ENCODE results near the gene EFNA5.

Gene EFNA5

GRCh38 chr5:107672211-107673038 lies 1.7 kb upstream of the EFNA5 start:
- DNase-seq: peak; percentile 89

DNA sequence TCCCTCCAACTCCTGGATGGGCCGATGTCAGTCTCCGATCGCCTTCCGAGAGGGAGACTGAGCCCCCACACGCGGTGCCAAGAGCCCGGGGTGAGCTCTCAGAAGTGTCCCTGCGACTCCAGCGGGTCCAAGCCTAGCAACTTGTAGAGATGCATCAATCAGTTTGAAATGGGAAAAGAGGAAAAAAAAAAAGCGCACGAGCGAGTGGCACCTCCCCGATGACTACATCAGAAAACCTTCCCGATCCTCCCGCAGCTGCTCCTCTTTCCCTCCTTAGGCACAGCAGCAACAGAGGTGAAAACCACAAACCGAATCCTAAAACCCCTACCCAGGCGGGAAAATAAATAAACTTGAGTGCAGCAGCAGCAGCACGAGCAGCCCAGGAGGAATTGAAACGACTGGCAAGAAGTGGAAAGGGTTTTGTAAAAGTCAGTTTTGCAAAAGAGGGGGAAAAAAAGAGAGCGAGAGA lies 1.0 kb upstream of the EFNA5 start:
- DNase-seq: peak; percentile 70

DNA sequence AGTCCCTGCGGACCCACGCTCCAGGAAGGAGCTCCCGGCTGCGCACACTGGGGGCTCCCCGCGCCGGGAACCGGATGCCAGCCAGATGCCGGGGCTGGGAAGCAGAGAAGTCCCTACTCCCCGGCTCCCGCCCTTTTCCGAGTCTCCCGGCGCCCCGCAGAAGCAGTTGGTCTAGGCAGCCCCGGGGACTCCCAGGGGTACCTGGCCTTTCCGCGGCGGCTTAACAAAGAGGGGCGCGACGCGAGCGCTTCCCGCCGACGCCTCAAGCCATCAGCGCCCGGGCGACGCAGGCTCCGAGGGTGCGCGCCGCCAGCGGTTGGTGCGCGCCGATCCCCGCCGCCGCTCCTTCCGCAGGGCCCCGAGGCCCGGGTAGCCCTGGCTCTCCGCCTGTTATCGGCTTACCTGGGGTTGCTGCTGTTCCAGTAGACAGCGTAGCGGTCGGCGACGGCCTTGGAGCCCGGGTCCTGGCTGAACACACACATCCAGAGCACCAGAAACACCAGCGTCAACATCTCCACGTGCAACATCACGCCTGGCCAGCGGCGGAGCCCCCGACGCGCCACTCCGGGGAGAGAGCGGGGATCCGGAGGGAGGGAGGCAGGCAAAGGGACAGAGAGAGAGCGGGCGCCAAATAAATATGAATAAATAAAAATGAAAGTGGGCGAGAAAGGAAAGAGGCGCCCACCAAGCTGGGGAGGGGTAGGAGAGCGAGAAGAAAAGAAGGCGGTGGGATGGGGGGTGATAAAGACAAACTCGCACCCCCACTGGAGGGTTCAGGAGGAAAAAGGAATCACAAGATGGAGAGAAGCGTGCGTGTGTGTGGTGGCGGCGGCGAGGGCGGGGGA lies 428 bp downstream of the EFNA5 start:
- peak; percentile 43 for DNase-seq

GRCh38 chr5:107669096-107670031 lies 1.4 kb downstream of the EFNA5 start:
- peak; percentile 38 for DNase-seq

DNA sequence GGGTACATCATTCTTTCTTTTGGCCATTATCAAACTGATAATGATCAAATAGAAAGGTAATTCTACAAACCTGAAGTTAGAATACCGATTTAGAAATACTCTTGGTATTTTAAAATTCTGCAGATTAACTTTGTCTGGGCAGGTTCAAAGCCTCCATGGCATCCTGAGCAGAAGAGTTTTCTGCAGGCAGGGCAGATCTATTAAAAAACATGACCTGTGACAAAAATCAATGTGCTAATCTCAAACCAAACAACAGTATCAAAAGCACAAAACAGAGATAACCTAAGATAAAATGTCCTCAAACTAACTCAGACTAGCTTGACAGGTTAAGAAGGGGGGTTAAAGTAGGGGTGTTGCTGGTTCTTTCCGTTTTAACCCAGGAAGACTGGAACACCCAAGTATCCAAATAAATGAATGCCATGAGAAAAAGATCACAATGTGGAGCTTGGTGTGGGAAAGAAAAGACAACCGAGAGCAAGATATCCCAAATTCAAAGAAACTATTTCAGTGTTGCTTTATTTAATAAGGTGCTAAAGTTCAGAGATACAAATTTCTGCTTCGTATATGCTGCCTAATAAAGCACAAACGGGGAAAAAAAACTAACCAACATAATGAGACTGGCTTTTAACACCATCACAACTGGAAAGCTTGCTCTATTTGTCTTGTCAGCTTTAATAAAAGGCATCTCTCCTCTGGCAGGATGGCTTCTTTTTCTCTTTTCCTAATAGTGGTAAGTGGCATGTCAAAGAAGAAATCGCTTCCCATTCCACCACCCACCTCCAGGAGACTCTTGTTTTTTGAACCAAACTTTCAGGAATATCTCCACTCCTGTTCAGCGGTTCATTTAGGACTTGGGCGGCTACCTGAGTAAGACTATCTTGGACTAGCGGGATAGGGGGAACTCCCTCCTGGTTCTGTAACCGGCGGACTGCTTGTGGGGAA lies 2.3 kb downstream of the EFNA5 start:
- peak; percentile 2 for DNase-seq

GRCh38 chr5:107666051-107666655 lies 4.6 kb downstream of the EFNA5 start:
- DNase-seq: no peak

DNA sequence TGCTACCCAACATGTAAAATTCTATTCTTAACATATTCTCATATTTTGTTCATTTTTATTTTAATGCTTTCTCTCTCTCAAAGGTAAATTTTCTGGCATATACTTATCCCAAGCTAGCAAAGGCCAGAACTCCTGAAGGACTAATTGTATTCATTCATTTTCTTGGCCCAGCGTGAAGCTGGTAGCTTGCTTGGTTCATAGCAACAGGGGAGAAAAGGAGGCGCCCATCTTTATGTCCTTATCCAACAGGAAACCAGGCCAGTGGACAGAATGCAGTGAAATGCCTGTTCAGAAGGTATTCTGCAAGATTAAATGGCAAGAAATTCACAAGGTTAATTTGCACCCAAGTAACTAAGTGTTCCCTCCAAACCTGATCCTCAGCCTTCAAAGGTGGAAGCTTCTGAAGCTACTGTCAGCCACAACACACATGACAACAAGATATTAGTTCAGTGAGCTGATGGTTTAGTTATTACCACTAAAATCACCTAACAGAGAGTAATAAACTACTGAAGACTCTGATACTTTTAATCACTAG lies 5.6 kb downstream of the EFNA5 start:
- DNase-seq: no peak

- DNase-seq: no peak
Observed at GRCh38 chr5:107663697-107664096, 7.0 kb downstream of the EFNA5 start.

DNA sequence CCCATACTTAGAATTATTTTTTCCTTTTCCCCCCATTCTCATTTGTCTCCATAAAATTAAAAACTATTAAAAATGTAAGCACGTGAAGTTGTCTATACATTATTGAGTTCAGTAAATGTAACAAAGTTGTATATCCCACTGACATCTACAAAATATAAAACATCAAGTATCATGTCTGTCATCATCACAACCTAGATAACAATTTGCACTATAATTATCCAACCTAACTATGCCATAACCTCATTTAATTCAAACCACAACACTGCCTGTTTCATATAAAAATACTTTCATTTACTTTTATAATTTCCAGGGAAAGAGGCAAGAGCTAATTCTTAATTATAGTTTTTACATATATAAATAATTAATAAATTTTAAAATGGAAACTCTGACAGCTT lies 9.1 kb downstream of the EFNA5 start:
- DNase-seq: no peak

GRCh38 chr5:107661038-107661649 lies 9.6 kb downstream of the EFNA5 start:
- no peak for DNase-seq

DNA sequence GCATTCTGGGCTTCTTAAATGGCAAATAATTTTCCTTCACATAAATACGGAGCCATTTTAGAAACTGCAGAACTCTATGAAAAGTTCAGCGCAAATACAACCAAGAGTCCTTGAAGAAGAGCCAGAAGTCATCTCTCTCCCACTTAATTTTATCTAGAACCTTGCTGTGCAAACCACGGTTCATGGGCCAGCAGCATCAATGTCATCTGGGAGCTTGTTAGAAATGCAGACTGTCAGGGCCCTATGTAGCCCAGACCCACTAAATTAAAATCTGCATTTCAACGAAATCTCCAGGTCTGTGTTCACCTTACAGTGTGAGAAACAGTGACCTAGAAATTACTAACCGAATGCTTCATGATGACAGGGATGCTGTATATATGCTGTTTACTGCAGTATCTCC lies 12.2 kb downstream of the EFNA5 start:
- DNase-seq: no peak

GRCh38 chr5:107655831-107656230 lies 14.9 kb downstream of the EFNA5 start:
- DNase-seq: no peak

- DNase-seq: no peak
Observed at GRCh38 chr5:107654827-107655226, 15.9 kb downstream of the EFNA5 start.

DNA sequence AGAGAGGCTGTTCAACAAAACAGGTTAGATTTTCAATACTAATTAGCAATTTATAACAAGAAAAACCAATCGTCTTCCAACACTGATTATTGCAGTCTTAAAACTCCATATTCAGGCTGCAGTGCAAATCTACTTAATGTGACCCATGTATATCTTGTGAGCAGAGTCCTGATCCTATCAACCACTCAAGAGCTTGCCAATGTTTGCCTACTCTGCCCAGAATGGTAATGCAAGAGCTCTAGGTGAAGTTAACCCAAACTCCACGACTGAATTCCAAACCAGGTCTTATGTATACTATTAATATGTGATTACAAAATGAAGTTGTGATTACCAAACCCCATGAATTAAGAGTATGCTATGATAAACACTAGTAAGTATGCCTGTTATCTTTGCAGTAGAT lies 17.1 kb downstream of the EFNA5 start:
- DNase-seq: no peak

DNA sequence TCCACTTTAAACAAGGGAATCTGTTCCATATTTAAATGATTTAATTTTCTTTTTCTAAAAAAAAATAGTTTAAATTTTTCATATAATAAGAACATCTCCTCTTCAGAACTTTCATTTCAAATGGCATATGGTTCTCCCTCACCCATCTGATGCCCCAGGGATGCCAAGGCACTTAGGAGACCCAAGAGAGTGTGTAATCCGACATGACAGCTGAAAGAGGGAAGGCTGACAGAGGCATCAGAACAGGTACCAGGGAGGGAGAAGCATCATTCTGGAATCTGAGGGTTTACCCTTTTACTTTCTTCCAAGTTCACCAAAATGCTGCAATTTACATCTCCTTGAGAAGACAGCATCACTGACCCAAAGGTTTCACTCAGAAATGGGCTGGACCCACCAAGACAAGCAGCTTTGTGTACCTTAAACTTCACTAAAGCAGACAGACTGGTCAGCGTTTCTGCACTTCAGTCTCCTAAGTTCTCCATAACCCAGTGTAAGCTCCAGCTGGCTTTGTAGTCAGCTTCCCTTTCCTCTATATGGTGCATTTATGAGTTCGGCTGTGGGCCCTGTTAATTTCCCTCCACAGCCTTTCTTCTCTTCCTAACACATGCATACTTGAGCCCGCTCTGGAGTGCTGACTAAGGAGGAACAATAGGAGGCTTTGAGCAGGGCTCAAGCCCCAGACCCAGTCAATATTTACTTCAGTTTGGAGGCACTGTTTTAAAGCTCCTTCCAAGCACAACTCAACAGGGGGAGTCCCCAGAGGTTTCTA lies 17.7 kb downstream of the EFNA5 start:
- DNase-seq: no peak

- no peak for DNase-seq
Observed at GRCh38 chr5:107652408-107652807, 18.3 kb downstream of the EFNA5 start.

GRCh38 chr5:107651325-107651724 lies 19.4 kb downstream of the EFNA5 start:
- no peak for DNase-seq

GRCh38 chr5:107646418-107646817 lies 24.3 kb downstream of the EFNA5 start:
- DNase-seq: no peak

DNA sequence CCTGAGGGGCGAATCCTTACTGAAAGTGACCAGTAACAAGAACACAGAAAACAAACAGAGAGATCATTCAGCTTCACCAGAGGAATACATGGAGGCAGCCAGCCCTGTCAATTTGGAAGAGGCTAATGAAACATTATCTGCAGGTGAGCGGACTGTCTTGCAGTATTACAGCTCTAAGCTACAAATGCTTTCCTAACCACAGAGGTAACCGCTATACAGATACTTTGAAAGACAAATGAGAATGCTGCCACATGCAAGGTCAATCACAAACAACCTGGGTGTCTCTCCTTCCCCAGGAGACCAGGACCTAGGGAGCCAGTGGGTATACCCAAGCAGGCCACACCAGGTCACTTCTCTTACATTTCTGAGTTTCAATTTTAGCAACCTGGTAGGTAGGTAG lies 30.2 kb downstream of the EFNA5 start:
- DNase-seq: no peak

DNA sequence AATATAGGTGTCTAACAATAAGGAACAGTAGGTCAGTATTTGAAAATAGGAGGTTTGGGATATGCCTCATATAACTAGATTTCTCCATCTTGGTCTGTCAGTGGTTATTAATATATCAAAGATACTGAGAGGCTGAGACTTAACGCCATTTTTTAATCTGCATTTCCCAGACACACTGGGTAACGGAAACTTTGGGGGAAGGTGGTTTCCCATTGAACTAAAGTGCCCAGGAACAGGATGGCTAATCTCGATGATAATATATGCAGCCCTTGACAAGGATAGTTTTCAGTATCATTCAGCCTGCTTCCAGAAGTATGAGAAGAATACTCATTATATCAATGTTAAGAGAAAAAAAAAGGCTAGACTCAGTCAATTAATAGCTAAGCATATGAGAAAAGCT lies 30.7 kb downstream of the EFNA5 start:
- no peak for DNase-seq
